K562 (cell line): ENCODE measurements around the gene GPATCH4. TPM values are rescaled to one million over a fixed set of nuclear protein-coding genes. Genes with fewer than 3 reads are reported as not detected.
A peak's percentile ranks its signal among the peaks of the same experiment; 100 is the strongest.

Source experiments
- ATAC-seq: fragments of 200-7000 bp; cut with Tn5 transposase; 3 replicates; pipeline ENCODE4 v1.9.1; 2020; ENCODE audit warnings: moderate library complexity
- BruUV-seq: library from RNA; stranded (reverse); fragments of 400-500 nt; replicated peaks from 2 replicates; lab custom pipeline; 2021; lab: Mats Ljungman, UMichigan
- CTCF ChIA-PET: fragments of 300-600 bp; formaldehyde crosslinking; extraction: SDS; loops from one replicate; lab custom pipeline; 2021; ENCODE audit warnings: low intra/inter-chr PET ratio; lab: Yijun Ruan, JAX
- POLR2A ChIA-PET: fragments of 300-600, 350-650 bp; sonication (Branson Sonifier 250); formaldehyde crosslinking; extraction: SDS; loops from one replicate; lab custom pipeline; 2021; ENCODE audit warnings: antibody characterized with exemption, inconsistent platforms; lab: Yijun Ruan, JAX
- DNase-seq, 4 experiments: peaks; one replicate each; pipeline versions ENCODE4 v3.0.0 to v3.0.0-alpha.2; 2011 to 2018; ENCODE audit warnings: low spot score in 3 of 4, mixed read lengths in 3 of 4; ENCODE audit errors: extremely low read depth in 1 of 4
- FAIRE-seq: peaks from 2 replicates; lab custom pipeline; 2011; peaks lifted over from hg19 to GRCh38; lab: Jason Lieb, UNC
- H2AFZ ChIP-seq: 2 replicates; pipeline ENCODE4 v1.6.0; 2011; ENCODE audit warnings: low read depth, low read length, control low read depth, inconsistent platforms
- H3K27ac ChIP-seq: fragments of 200-600 bp; 3 replicates; pipeline ENCODE4 v1.8.0; 2011; ENCODE audit warnings: low read depth, mild to moderate bottlenecking, control low read depth, inconsistent platforms, low read length, moderate library complexity, mixed read lengths; ENCODE audit errors: extremely low read depth
- H3K27me3 ChIP-seq, 2 experiments: fragments of 300-600 bp in 1 of 2; 2 replicates in 1 of 2; 3 replicates in 1 of 2; pipeline versions ENCODE4 v1.6.0 to v1.8.0; 2011; ENCODE audit warnings: inconsistent platforms in 2 of 2, low read length in 2 of 2, mild to moderate bottlenecking in 1 of 2, mixed read lengths in 1 of 2, moderate library complexity in 1 of 2; ENCODE audit not compliant: control insufficient read depth in 2 of 2, insufficient read depth in 2 of 2
- H3K36me3 ChIP-seq: fragments of 300-600 bp; 3 replicates; pipeline ENCODE4 v1.8.0; 2011; ENCODE audit warnings: mild to moderate bottlenecking, low read length, inconsistent platforms; ENCODE audit not compliant: control insufficient read depth, insufficient read depth
- H3K4me1 ChIP-seq, 2 experiments: fragments of 200-600 bp in 1 of 2; replicated peaks in 1 of 2; 2 replicates in 1 of 2; 3 replicates in 1 of 2; pipeline versions ENCODE4 v1.5.1 to v1.8.0; 2011; ENCODE audit warnings: inconsistent platforms in 2 of 2, low read length in 2 of 2, mild to moderate bottlenecking in 1 of 2, mixed read lengths in 1 of 2, moderate library complexity in 1 of 2; ENCODE audit not compliant: control insufficient read depth in 2 of 2, insufficient read depth in 2 of 2
- H3K4me2 ChIP-seq: 2 replicates; pipeline ENCODE4 v1.6.1; 2011; ENCODE audit warnings: low read length, control low read depth, inconsistent platforms, mixed read lengths; ENCODE audit not compliant: insufficient read depth
- H3K4me3 ChIP-seq: fragments of 200-600 bp; sonication (generic), shearing (Covaris generic); 2 replicates; pipeline ENCODE4 v1.5.1; 2016; ENCODE audit warnings: control low read depth, inconsistent platforms
- H3K79me2 ChIP-seq: fragments of 200-600 bp; 3 replicates; pipeline ENCODE4 v1.8.0; 2011; ENCODE audit warnings: low read length, inconsistent platforms; ENCODE audit not compliant: control insufficient read depth, insufficient read depth
- H3K9ac ChIP-seq, 2 experiments: 2 replicates each; pipeline versions ENCODE4 v1.6.0 to v1.6.1; 2011; ENCODE audit warnings: low read depth in 2 of 2, low read length in 2 of 2, control low read depth in 1 of 2, inconsistent platforms in 1 of 2, mild to moderate bottlenecking in 1 of 2, mixed read lengths in 1 of 2; ENCODE audit not compliant: insufficient read depth in 1 of 2
- H3K9me1 ChIP-seq: one replicate; pipeline ENCODE4 v1.6.0; 2011; ENCODE audit warnings: inconsistent platforms, mild to moderate bottlenecking, low read length, moderate library complexity; ENCODE audit not compliant: control insufficient read depth, insufficient read depth
- H3K9me3 ChIP-seq: replicated peaks from 2 replicates; pipeline ENCODE4 v1.5.1; 2011; ENCODE audit warnings: low read depth, low read length, inconsistent platforms; ENCODE audit not compliant: control insufficient read depth, insufficient read depth
- H4K20me1 ChIP-seq: replicated peaks from 2 replicates; pipeline ENCODE4 v1.6.1; 2011; ENCODE audit warnings: low read length, inconsistent platforms, mixed read lengths; ENCODE audit not compliant: control insufficient read depth, insufficient read depth
- POLR2A ChIP-seq: fragments of 450-650 bp; conservative IDR thresholded peaks from 2 replicates; pipeline ENCODE4 v1.6.1; 2016
- POLR2G ChIP-seq: fragments of 200-400 bp; formaldehyde crosslinking; IDR thresholded peaks from 2 replicates; pipeline ENCODE4 v1.6.1; 2017; ENCODE audit warnings: low read depth, mild to moderate bottlenecking, antibody characterized with exemption, low read length, moderate library complexity
- SUPT5H ChIP-seq: fragments of 450-650 bp; IDR thresholded peaks from 2 replicates; pipeline ENCODE4 v1.6.1; 2016
- ZBTB11 ChIP-seq, 3 experiments: fragments of 200-800 bp in 1 of 3; fragments of 250-450 bp in 1 of 3; fragments of 450-650 bp in 1 of 3; sonication (Bioruptor Pico) in 1 of 3; sonication (Bioruptor generic) in 1 of 3; formaldehyde crosslinking in 1 of 3; IDR thresholded peaks; 2 replicates each; pipeline versions ENCODE4 v1.6.1 to v1.8.0; 2016 to 2022; ENCODE audit warnings: mild to moderate bottlenecking in 2 of 3, missing genetic modification characterization in 2 of 3, missing compliant biosample characterization in 1 of 3, moderate library complexity in 1 of 3
- ZNF263 ChIP-seq: sonication (generic); formaldehyde crosslinking; IDR thresholded peaks from 2 replicates; pipeline ENCODE4 v1.8.0; 2022; ENCODE audit warnings: mild to moderate bottlenecking, missing genetic modification reagents, borderline replicate concordance
- WGBS: fragments of 100-300 bp; shearing (Covaris generic); methylation state at CpG from one replicate; pipeline ENCODE4 v1.1.6; 2016; ENCODE audit warnings: low coverage, mixed read lengths; ENCODE audit not compliant: insufficient coverage; ENCODE audit errors: missing lambda C conversion rate; 5-methylcytosine and 5-hydroxymethylcytosine counted together
- in situ Hi-C: fragments of 300-500 bp; cut with MboI; formaldehyde crosslinking; loops from 4 replicates; pipeline ENCODE4 v1.15.0; 2018; ENCODE audit warnings: inconsistent platforms, mixed read lengths
- intact Hi-C: fragments of 100-400 bp; cut with micrococcal nuclease; formaldehyde crosslinking; loops from 2 replicates; pipeline ENCODE4 v1.14.2; 2022
- polyA plus RNA-seq, 8 experiments: library from polyadenylated mRNA; depleted of rRNA in 4 of 8; stranded (reverse) in 5 of 8; unstranded in 3 of 8; fragments of >200 nt; fragmentation: Nextera tagmentation in 2 of 8; fragmentation: Illumina TruSeq in 1 of 8; extraction: Ambion mirVana in 2 of 8; extraction: Trizol in 1 of 8; gene quantifications; 2 replicates each; pipeline versions ENCODE4 v1.2.1 to v1.2.3, GENCODE V29; 2011 to 2014; ENCODE audit warnings: inconsistent platforms in 1 of 8, missing spikeins in 1 of 8
- total RNA-seq, 7 experiments: library from RNA; depleted of rRNA in 6 of 7; stranded (reverse); fragments of >200 nt in 6 of 7; fragmentation: Illumina TruSeq in 2 of 7; extraction: Trizol in 2 of 7; gene quantifications; 2 replicates each; pipeline versions ENCODE4 v1.2.1 to v1.2.3, GENCODE V29; 2011 to 2021; ENCODE audit warnings: low replicate concordance in 1 of 7
- TF ChIP-seq, protein P1 (sequence below): sonication (generic); formaldehyde crosslinking; IDR thresholded peaks from 2 replicates; pipeline ENCODE4 v1.8.1; 2022; ENCODE audit warnings: missing genetic modification reagents

Gene GPATCH4
- total and polyA plus RNA-seq, 9 of the 15 experiments (the other 6 are each of a cell fraction or from before 2014, with no cell fraction given), result 43.7 to 105 (median 76.5) TPM

DNA sequence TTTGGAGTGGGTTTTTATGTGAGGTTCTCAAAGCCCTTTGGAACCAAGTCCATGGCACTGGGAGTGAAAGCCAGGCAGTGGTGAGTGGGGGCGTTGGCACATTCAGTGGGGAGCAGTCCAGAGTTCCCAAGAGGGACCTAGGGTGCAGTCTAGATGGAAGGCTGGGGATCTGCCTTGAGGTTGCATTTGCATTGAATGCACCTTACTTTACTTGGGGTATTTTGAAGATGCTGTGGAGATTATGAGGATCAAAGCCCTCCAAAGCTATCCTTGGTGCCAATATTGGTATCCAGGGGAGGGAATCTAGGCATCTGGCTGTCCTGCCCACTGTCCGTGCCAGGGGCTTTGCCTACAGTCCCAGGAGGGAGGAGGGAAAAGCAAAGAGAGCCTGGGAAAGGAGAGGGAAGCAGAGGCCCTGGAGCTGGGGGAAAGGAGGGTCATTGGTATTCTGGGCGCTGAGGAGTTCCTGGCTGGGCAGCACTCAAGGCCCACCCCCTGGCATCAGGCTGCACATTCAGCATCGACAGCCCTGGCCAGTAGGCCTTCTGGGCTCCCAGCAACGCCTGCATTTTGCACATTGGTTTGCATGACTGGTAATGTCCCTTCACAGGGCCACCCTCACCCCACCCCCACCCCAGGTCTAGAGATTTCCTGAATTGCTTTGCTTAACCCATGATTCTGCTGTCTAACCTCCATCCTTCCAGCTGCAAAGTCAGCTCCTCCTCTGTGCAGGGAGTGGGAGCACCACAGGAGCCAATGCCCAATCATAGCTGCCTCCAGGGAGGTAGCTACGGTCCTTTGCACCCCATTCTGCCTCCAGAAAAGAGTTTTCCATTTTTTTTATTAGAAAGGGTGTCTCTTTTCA lies 39.8 kb upstream of the GPATCH4 start:
- no peaks in the 10 kb centered on the region for H3K9me3 ChIP-seq
- no peaks in the 10 kb centered on the region for H3K9me1 ChIP-seq
- POLR2A ChIA-PET, result interaction anchor here (1.0 to 1.3 kb wide), 2 partner anchors 9 to 132 kb away, joined by 3 read pairs; no protein-coding TSS in a partner anchor
- ATAC-seq (no peak), FAIRE-seq (no peak), DNase-seq (no peak)
- no TSS peak for BruUV-seq
- H2AFZ ChIP-seq, result no peak overlapping the region
- no peak overlapping the region for H3K4me3 ChIP-seq
- WGBS, result 30% methylated on average over 6 of the region's 6 CpGs
- H4K20me1 ChIP-seq, result peaks cover 43% of the 10 kb centered on the region
- CTCF ChIA-PET, result no interaction called here
- TF ChIP-seq POLR2A, result peak; percentile 61
- no peak for TF ChIP-seq ZBTB11 (CRISPR knock-in tag; IDR thresholded peaks at IDR 0.05)
- TF ChIP-seq SUPT5H, result peak; percentile 34; the same call in 1 of the 2 replicates
- peak; percentile 91 for TF ChIP-seq ZNF263
- TF ChIP-seq, protein P1, sequence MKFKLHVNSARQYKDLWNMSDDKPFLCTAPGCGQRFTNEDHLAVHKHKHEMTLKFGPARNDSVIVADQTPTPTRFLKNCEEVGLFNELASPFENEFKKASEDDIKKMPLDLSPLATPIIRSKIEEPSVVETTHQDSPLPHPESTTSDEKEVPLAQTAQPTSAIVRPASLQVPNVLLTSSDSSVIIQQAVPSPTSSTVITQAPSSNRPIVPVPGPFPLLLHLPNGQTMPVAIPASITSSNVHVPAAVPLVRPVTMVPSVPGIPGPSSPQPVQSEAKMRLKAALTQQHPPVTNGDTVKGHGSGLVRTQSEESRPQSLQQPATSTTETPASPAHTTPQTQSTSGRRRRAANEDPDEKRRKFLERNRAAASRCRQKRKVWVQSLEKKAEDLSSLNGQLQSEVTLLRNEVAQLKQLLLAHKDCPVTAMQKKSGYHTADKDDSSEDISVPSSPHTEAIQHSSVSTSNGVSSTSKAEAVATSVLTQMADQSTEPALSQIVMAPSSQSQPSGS (CRISPR knock-in tag), result no peak
- TF ChIP-seq POLR2G, result peak; percentile 77
- H3K79me2 ChIP-seq, result no peaks in the 10 kb centered on the region
- no peak overlapping the region for H3K27ac ChIP-seq
- intact Hi-C loops (no loop called here), in situ Hi-C loops (no loop called here)
- peaks cover 0 to 13% of the 10 kb centered on the region in 2 experiments; a peak in 2 of 5 replicates for H3K4me1 ChIP-seq
- no peak overlapping the region for H3K9ac ChIP-seq
- no peaks in the 10 kb centered on the region for H3K27me3 ChIP-seq
- no peak overlapping the region for H3K4me2 ChIP-seq
- peaks cover 30% of the 10 kb centered on the region for H3K36me3 ChIP-seq
